ENCODE results near the gene NTN5. TPM values are rescaled to one million over a fixed set of nuclear protein-coding genes. Genes with fewer than 3 reads are reported as not detected.

Gene NTN5
- not detected in 2 replicates for total RNA-seq (2013; cell fraction: nucleolus; rRNA removed)
- total RNA-seq (2014; rRNA removed), result not detected in 2 replicates
- not detected in 2 replicates for total RNA-seq (2014; rRNA removed; fragmentation: Illumina TruSeq; extraction: Trizol)
- total RNA-seq (2021), result not detected in 2 replicates
- polyA plus RNA-seq (2011; ENCODE audit: low read depth), result not detected
- 0.07 TPM in 1 of 2 replicates, not detected in the other for polyA plus RNA-seq (2011; rRNA removed)
- 0.12 TPM in 1 of 2 replicates, not detected in the other for polyA plus RNA-seq (2011; cell fraction: cytosol; rRNA removed)
- polyA plus RNA-seq (2011; cell fraction: nucleus; rRNA removed), result 0.25 and 0.47 TPM in 2 replicates
- 0.15 and 0.28 TPM in 2 replicates for polyA plus RNA-seq (2012)
- not detected in 2 replicates for polyA plus RNA-seq (2014; fragmentation: Illumina TruSeq; extraction: Trizol)
- polyA plus RNA-seq (2014; fragmentation: Nextera tagmentation; extraction: Ambion mirVana), result not detected
- polyA plus RNA-seq (2014; rRNA removed), result 0.22 and 0.23 TPM in 2 replicates
- not detected for polyA plus RNA-seq (2016; fragmentation: Nextera tagmentation; extraction: Ambion mirVana)
- not detected in 2 replicates for polyA minus RNA-seq (2011; rRNA and poly(A)+ RNA removed)
- polyA minus RNA-seq (2011; cell fraction: cytosol; rRNA and poly(A)+ RNA removed), result not detected in 2 replicates
- not detected in 2 replicates for polyA minus RNA-seq (2011; cell fraction: nucleus; rRNA and poly(A)+ RNA removed)
- Bru-seq, nascent RNA, result percentile 26 among the genes with signal in this experiment
- BruChase-seq, experiment 1, labeled RNA remaining after a 6-hour chase, result percentile 28 among the genes with signal in this experiment
- percentile 26 among the genes with signal in this experiment for BruChase-seq, experiment 2, labeled RNA remaining after a 2-hour chase
- long read RNA-seq, experiment 1, result 0 reads
- long read RNA-seq, experiment 2, result 0 reads

GRCh38 chr19:48672994-48673393 is at the start of gene NTN5:
TSS of gene NTN5 (minus strand) at chr19:48673017. CDS start at chr19:48670986, 2,031 bp downstream.
- Histone ChIP-seq H3K4me2 (ENCODE audit: control insufficient read depth, insufficient read depth) (no peak within 1 kb of the TSS), H4K20me1 (ENCODE audit: control insufficient read depth, insufficient read depth) (no peaks in the 10 kb centered on the region), H3K9ac (ENCODE audit: control insufficient read depth, insufficient read depth, low read length) (no peak within 1 kb of the TSS), H3K36me3 (ENCODE audit: control insufficient read depth in 2 of 2, insufficient read depth in 2 of 2, low read length in 1 of 2) (no peaks in the 10 kb centered on the region), H3K27ac (ENCODE audit: control insufficient read depth, insufficient read depth) (no peak within 1 kb of the TSS), H3K9me3 (replicated peaks; ENCODE audit: control insufficient read depth, insufficient read depth, low read length) (no peaks in the 10 kb centered on the region; the same call in 2 of the 3 replicates), H3K27me3 (replicated peaks in 1 of 2; ENCODE audit: control insufficient read depth in 2 of 2, insufficient read depth in 2 of 2, low read length in 1 of 2) (peaks cover 0 to 2% of the 10 kb centered on the region in 2 experiments; a peak in 2 of 4 replicates), H3K4me1 (ENCODE audit: control insufficient read depth, insufficient read depth, low read length) (no peaks in the 10 kb centered on the region), H2AFZ (ENCODE audit: control insufficient read depth, low read depth, low read length) (no peak within 1 kb of the TSS), H3K79me2 (ENCODE audit: control insufficient read depth, insufficient read depth, low read length) (no peaks in the 10 kb centered on the region), H3K4me3 (no peak within 1 kb of the TSS)
- ATAC-seq (no peak), FAIRE-seq (no peak), DNase-seq (ENCODE audit: low read depth, low spot score) (no peak)
- BruUV-seq (replicated peaks), result no TSS peak
- ChIA-PET SMC1A (ENCODE audit: uncharacterized antibody, unreplicated experiment) (interaction anchor here (1.9 kb wide), 1 partner anchor 27 kb away, joined by 11 read pairs; the partner anchor contains the start of gene CA11), RAD21 (ENCODE audit: unreplicated experiment) (no interaction called here), CTCF (no interaction called here), POLR2A (no interaction called here)
- in situ Hi-C loops (cut with MboI) (no loop called here), intact Hi-C loops (cut with micrococcal nuclease; ENCODE audit: unreplicated experiment) (no loop called here)
- 70% methylated on average over 8 of the region's 25 CpGs for WGBS (ENCODE audit: insufficient coverage, insufficient replicate concordance, low lambda C conversion rate, missing lambda C conversion rate)
- TF ChIP-seq NR2C2 (IDR thresholded peaks at IDR 0.05; ENCODE audit: borderline replicate concordance, control insufficient read depth, insufficient read length, low read depth), result no peak

DNA sequence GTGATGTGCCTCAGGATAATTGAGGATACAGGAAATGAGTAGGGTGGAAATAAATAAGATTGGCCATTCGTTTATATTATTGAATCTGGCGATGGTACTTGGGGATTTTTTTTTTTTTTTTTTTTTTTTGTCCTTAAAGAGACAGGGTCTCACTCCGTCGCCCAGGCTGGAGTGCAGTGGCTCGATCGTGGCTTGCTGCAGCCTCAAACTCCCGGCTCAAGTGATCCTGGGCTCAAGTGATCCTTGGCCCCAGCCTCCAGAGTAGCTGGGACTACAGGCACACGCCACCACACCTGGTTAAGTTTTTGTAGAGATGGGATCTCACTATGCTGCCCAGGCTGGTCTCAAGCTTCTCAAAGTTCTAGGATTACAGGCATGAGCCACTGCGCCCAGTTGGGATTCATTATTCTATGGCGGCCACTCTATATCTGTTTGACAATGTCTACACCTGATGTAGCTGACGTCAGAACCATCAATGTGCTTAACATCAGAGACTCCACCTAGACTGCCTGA is 49.4 kb upstream of the NTN5 start:
- intact Hi-C loops (cut with micrococcal nuclease; ENCODE audit: unreplicated experiment), result no loop called here
- no peak for ATAC-seq
- no peak for TF ChIP-seq NKRF (conservative IDR thresholded peaks at IDR 0.05)
- TF ChIP-seq YBX1 (IDR thresholded peaks at IDR 0.05), result no peak
- no peak for TF ChIP-seq RB1 (IDR thresholded peaks at IDR 0.05; ENCODE audit: borderline replicate concordance)
- TF ChIP-seq PBX3 (IDR thresholded peaks at IDR 0.05; ENCODE audit: insufficient replicate concordance, low read depth, low read length), result no peak
- no peak for TF ChIP-seq NRF1 (conservative IDR thresholded peaks at IDR 0.05; ENCODE audit: low read depth, low read length)

More for the DNA sequence above, 49.4 kb upstream of the NTN5 start:
- Histone ChIP-seq H3K4me1 (ENCODE audit: control insufficient read depth, insufficient read depth, low read length) (peaks cover 4% of the 10 kb centered on the region), H3K9me3 (replicated peaks; ENCODE audit: control insufficient read depth, insufficient read depth, low read length) (peaks cover 8% of the 10 kb centered on the region; the same call in 2 of the 3 replicates), H3K9ac (ENCODE audit: control insufficient read depth, insufficient read depth, low read length) (no peak overlapping the region), H3K27me3 (replicated peaks in 1 of 2; ENCODE audit: control insufficient read depth in 2 of 2, insufficient read depth in 2 of 2, low read length in 1 of 2) (no peaks in the 10 kb centered on the region), H3K79me2 (ENCODE audit: control insufficient read depth, insufficient read depth, low read length) (no peaks in the 10 kb centered on the region), H4K20me1 (ENCODE audit: control insufficient read depth, insufficient read depth) (no peaks in the 10 kb centered on the region), H3K4me3 (no peak overlapping the region), H2AFZ (ENCODE audit: control insufficient read depth, low read depth, low read length) (no peak overlapping the region), H3K4me2 (ENCODE audit: control insufficient read depth, insufficient read depth) (no peak overlapping the region), H3K27ac (ENCODE audit: control insufficient read depth, insufficient read depth) (no peak overlapping the region), H3K36me3 (ENCODE audit: control insufficient read depth in 2 of 2, insufficient read depth in 2 of 2, low read length in 1 of 2) (no peaks in the 10 kb centered on the region)
- FAIRE-seq (no peak), DNase-seq (ENCODE audit: low read depth, low spot score) (no peak)
- WGBS (ENCODE audit: insufficient coverage, insufficient replicate concordance, low lambda C conversion rate, missing lambda C conversion rate), result 81% methylated on average over 11 of the region's 11 CpGs
- RAD21 ChIA-PET (ENCODE audit: unreplicated experiment), result no interaction called here
- SMC1A ChIA-PET (ENCODE audit: uncharacterized antibody, unreplicated experiment), result no interaction called here
- CTCF ChIA-PET, result interaction anchor here (0.6 to 2.7 kb wide), 2 partner anchors 48 to 152 kb away, joined by 3 to 11 read pairs; no protein-coding TSS in a partner anchor
- in situ Hi-C loops (cut with MboI), result no loop called here
- POLR2A ChIA-PET, result no interaction called here
- BruUV-seq (replicated peaks), result no TSS peak

All from GM12878 (cell line).